ENCODE measurements around the gene MPHOSPH9. TPM values are rescaled to one million over a fixed set of nuclear protein-coding genes. Genes with fewer than 3 reads are reported as not detected.

The MPHOSPH9 gene
- total RNA-seq, 1 experiment from 2014 or later, result 60.5 TPM

DNA sequence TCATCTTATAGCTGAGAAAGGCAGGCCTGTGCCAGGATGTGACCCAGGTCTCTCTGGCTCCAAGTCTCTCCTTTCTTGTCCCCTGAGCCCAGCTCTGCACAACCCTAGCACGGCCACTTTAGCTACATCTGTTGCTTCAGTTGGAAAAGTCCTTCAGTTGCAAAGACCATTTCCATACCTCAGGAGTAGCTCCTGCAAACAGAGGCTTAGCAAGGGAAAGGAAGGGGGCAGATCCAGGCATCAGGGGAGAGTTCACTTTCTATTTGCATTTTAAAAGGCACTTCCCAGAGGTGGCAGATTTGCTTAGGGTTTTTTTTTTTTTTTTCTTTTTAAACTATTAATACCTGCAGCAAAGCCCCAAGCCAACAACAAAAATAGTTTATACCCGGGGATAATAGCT lies 79.0 kb downstream of the MPHOSPH9 start:
- Histone ChIP-seq H3K4me2 (ENCODE audit: insufficient read depth, insufficient read length, low read length) (no peak overlapping the region), H3T11ph (ENCODE audit: low read length) (no peak overlapping the region), H3K27me3 (ENCODE audit: insufficient read depth, low read length) (peaks cover 15% of the 10 kb centered on the region; the same call in 1 of the 2 replicates), H3K79me2 (ENCODE audit: insufficient read depth, low read length) (no peaks in the 10 kb centered on the region), H3K9me3 (ENCODE audit: control insufficient read depth, low read depth, low read length) (no peaks in the 10 kb centered on the region), H3K23me2 (ENCODE audit: insufficient read length, low read depth, low read length, poor library complexity, severe bottlenecking) (peaks cover 10% of the 10 kb centered on the region), H2BK15ac (ENCODE audit: low read depth, low read length) (no peak overlapping the region), H3K18ac (ENCODE audit: insufficient read length, low read depth, low read length) (no peak overlapping the region), H3K14ac (ENCODE audit: insufficient read depth, low read length) (no peak overlapping the region), H2BK5ac (ENCODE audit: insufficient read length, low read length) (no peak overlapping the region), H3K4me1 (ENCODE audit: insufficient read depth, low read length) (peaks cover 2% of the 10 kb centered on the region; the same call in 1 of the 2 replicates), H3K27ac (ENCODE audit: insufficient read length, low read depth, low read length) (no peak overlapping the region), H3K79me1 (ENCODE audit: insufficient read depth, low read depth, low read length, poor library complexity, severe bottlenecking) (no peaks in the 10 kb centered on the region), H2BK12ac (ENCODE audit: insufficient read length, low read depth, low read length) (no peak overlapping the region), H3K4ac (ENCODE audit: low read depth, low read length) (no peak overlapping the region), H2AK5ac (ENCODE audit: insufficient read length, low read length) (no peak overlapping the region), H2BK20ac (ENCODE audit: low read depth, low read length, poor library complexity, severe bottlenecking) (no peak overlapping the region), H4K20me1 (ENCODE audit: control insufficient read depth, insufficient read depth, insufficient read length) (no peaks in the 10 kb centered on the region), H4K8ac (replicated peaks; ENCODE audit: insufficient read length, low read depth, low read length) (no peak overlapping the region), H4K5ac (ENCODE audit: insufficient read length, low read depth, low read length) (no peak overlapping the region), H2AFZ (ENCODE audit: low read length) (no peak overlapping the region), H3K56ac (ENCODE audit: insufficient read length, low read depth, low read length) (no peak overlapping the region), H2BK120ac (ENCODE audit: low read depth, low read length, poor library complexity, severe bottlenecking) (no peak overlapping the region), H4K91ac (ENCODE audit: insufficient read length, low read depth, low read length) (no peak overlapping the region), H3K23ac (ENCODE audit: insufficient read length, low read depth, low read length) (no peak overlapping the region), H3K9ac (ENCODE audit: extremely low read depth, insufficient read length, low read length) (no peak overlapping the region)
- DNase-seq, result peak; percentile 66
- Mint-ChIP-seq H3K27ac (peak overlapping the region in 1 of 3 experiments; percentile 78; a peak in 3 of 7 replicates), H3K4me3 (peak overlapping the region in 1 of 2 experiments; percentile 64; a peak in 3 of 5 replicates), H3K27me3 (ENCODE audit: low read depth) (peaks cover 33% of the 10 kb centered on the region), H3K9me3 (no peaks in the 10 kb centered on the region), H3K4me1 (peaks cover 41 to 45% of the 10 kb centered on the region in 2 experiments), H3K36me3 (ENCODE audit: insufficient read depth in 1 of 3, low read depth in 3 of 3) (peaks cover 0 to 4% (median 4%) of the 10 kb centered on the region in 3 experiments; a peak in 2 of 7 replicates)
- no peak for TF ChIP-seq CTCF (conservative IDR thresholded peaks at IDR 0.05)
- no CpG with 5 or more reads among the region's 2 CpGs for WGBS (ENCODE audit: extremely low coverage, insufficient read length, low lambda C conversion rate)
